Mesodermal cell (in vitro differentiated cells): ENCODE data around the gene C9orf72.

ENCODE experiments used
- H3K27ac ChIP-seq: 2 replicates; pipeline ENCODE4 v1.7.0; 2013; ENCODE audit warnings: mild to moderate bottlenecking, low read depth, low read length, moderate library complexity; ENCODE audit not compliant: severe bottlenecking
- H3K36me3 ChIP-seq: 2 replicates; pipeline ENCODE4 v1.7.1; 2013; ENCODE audit warnings: mild to moderate bottlenecking, low read length, moderate library complexity; ENCODE audit not compliant: control insufficient read depth, insufficient read depth
- H3K4me1 ChIP-seq: one replicate; pipeline ENCODE4 v1.7.1; 2013; ENCODE audit warnings: mild to moderate bottlenecking, low read length; ENCODE audit not compliant: insufficient read depth, control insufficient read depth, poor library complexity, severe bottlenecking
- H3K4me3 ChIP-seq: 2 replicates; pipeline ENCODE4 v1.7.0; 2013; ENCODE audit warnings: low read length, control low read depth, mild to moderate bottlenecking; ENCODE audit not compliant: insufficient read depth, poor library complexity, severe bottlenecking; ENCODE audit errors: extremely low read depth
- H3K9me3 ChIP-seq: 2 replicates; pipeline ENCODE4 v1.7.1; 2013; ENCODE audit warnings: mild to moderate bottlenecking, low read length, moderate library complexity; ENCODE audit not compliant: control insufficient read depth
- WGBS, 2 experiments: methylation state at CpG; one replicate each; pipeline ENCODE4 v1.1.5; 2013; ENCODE audit warnings: missing lambda C conversion rate in 2 of 2; ENCODE audit not compliant: insufficient coverage in 2 of 2; 5-methylcytosine and 5-hydroxymethylcytosine counted together

Gene C9orf72

DNA sequence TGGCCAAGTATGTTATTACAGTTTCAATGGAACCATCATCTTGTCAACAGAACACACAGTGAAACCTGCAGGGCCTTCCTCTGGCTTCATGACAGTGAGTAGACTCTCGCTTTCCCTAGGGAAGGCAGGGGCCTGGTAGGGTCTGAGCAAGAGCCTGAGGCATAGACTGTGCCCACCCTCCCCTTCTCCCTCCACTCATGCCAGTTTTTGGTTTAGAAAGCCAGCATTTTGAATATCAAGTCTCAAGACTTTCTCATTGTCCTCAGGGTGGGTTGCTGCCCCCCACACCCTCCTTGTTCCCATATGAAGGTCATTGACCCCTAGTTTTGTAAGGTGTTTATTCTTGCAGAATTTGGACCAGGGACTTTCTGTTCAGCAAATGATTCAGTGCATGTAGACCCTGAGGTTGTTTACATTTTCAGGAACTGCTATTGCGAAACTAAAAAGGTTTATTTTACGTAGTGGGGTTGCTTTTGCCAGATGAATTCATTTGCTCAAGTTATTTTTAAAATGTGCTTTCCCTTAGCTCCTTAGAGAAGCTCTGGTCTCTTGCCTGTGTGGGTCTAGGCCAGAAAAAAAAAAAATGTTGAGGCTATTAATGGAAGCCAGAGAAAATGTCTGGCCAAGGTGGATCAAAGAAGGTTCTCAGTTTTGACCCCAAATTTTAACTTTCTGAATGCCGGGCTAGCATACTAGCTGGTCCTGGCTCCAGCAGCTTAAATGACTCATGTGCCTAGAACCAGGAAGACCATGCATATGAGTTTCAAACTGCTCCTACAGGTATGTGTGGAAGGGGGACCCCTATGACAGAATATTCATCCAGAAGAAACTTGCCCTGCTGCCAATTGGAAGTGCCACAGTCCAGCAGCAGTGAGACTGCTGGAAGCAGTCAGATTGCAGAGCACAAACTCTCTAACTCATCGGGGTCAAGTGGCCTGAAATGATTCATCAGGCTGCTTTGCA, 33.5 kb downstream of the C9orf72 start:
- WGBS, 2 experiments = 94 to 100% methylated on average over 3 of the region's 5 CpGs
- Histone ChIP-seq H3K4me1 (peaks cover 7% of the 10 kb centered on the region), H3K27ac (no peak overlapping the region), H3K36me3 (no peaks in the 10 kb centered on the region), H3K9me3 (no peaks in the 10 kb centered on the region), H3K4me3 (no peak overlapping the region)

DNA sequence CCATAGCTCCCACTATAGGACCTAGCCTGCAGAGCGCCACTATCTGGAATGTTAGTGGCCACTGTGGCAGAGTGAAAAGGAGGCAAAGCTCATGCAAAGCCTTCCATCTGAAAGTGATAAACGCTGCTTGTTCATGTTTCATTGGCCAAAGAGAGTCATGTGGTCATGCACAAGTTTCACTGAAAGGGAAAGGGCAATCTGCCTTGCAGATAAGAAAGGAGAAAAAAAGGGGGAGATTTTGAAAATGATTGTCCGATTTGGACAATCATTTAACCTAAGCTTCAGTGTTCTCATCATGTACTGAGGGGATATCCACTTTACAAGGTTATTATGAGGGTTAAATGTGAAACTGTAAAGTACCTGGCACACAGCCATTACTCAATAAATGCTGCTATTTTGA, 34.6 kb downstream of the C9orf72 start:
- 84 to 87% methylated on average over 2 of the region's 3 CpGs for WGBS, 2 experiments
- H3K36me3 ChIP-seq = no peaks in the 10 kb centered on the region

DNA sequence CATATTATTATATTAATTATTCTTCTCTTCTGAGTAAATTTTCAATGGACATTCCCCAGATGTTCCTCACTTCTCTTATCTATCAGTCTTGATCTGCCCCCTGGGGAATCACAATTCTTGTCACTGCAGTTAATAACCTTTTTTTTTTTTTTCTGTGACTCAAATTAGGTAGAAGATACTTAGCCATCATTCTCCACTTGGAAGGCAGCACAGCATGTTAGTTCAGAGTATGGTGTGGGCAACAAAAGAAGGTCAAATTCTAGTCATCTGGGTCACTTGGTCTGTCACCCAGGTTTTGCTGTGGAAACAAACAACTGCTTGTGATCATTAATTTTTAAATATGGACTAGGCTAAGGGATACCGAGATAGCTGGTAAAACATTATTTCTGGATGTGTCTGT, 35.5 kb downstream of the C9orf72 start:
- WGBS, 2 experiments = 100% methylated on average over 1 of the region's 1 CpG; no CpG with 5 or more reads in 1 of the 2 experiments
- no peak overlapping the region for H3K27ac ChIP-seq
- H3K9me3 ChIP-seq = no peaks in the 10 kb centered on the region
- H3K4me3 ChIP-seq = no peak overlapping the region
- no peaks in the 10 kb centered on the region for H3K36me3 ChIP-seq
- peaks cover 7% of the 10 kb centered on the region for H3K4me1 ChIP-seq

More for the DNA sequence above, 34.6 kb downstream of the C9orf72 start:
- H3K9me3 ChIP-seq = no peaks in the 10 kb centered on the region
- H3K4me1 ChIP-seq = peaks cover 7% of the 10 kb centered on the region
- H3K4me3 ChIP-seq = no peak overlapping the region
- no peak overlapping the region for H3K27ac ChIP-seq

DNA sequence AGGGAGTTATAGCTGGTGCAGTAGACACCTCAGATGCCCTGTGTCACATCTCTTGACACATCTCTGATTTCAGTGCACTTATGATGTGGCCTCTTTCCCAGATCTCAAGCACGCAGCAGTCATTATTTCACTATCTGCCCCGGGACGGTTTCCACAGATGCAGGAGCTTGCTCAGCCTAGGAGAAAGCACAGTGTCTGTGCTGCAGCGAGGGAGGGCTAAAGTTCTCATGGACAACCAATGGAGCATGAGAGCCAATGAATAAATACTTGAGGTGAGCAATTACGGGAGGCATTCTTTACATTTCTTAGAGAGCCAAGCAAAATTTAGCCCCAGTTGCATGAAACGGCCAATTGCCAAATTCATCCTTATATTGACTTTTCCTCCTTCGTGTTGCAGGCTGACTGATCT, 36.2 kb downstream of the C9orf72 start:
- no peak overlapping the region for H3K4me3 ChIP-seq
- H3K9me3 ChIP-seq = no peaks in the 10 kb centered on the region
- H3K27ac ChIP-seq = no peak overlapping the region
- H3K4me1 ChIP-seq = peaks cover 7% of the 10 kb centered on the region
- 94 to 95% methylated on average over 6 to 7 of the region's 7 CpGs for WGBS, 2 experiments
- H3K36me3 ChIP-seq = no peaks in the 10 kb centered on the region

DNA sequence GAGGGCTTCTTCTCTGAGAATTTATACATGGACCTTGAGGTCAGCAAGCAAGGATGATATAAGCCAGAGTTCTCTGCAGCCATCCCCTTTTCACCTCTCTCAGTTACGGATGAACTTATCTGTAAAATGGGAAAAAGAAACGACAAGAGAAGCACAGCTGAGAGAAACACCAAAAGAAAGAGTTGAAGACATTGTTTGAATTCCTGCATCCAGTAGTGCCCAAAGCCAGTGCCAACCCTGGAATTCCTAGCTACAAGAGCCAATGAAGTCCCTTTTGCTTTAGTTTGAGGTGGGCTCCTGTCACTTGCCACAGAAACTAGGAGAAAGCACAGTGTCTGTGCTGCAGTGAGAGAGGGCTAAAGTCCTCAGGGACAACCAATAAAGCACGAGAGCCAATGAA, 37.1 kb downstream of the C9orf72 start:
- H3K4me3 ChIP-seq = no peak overlapping the region
- H3K36me3 ChIP-seq = no peaks in the 10 kb centered on the region
- H3K4me1 ChIP-seq = peaks cover 7% of the 10 kb centered on the region
- WGBS, 2 experiments = 56 to 80% methylated on average over 1 to 2 of the region's 3 CpGs
- no peaks in the 10 kb centered on the region for H3K9me3 ChIP-seq
- H3K27ac ChIP-seq = no peak overlapping the region

DNA sequence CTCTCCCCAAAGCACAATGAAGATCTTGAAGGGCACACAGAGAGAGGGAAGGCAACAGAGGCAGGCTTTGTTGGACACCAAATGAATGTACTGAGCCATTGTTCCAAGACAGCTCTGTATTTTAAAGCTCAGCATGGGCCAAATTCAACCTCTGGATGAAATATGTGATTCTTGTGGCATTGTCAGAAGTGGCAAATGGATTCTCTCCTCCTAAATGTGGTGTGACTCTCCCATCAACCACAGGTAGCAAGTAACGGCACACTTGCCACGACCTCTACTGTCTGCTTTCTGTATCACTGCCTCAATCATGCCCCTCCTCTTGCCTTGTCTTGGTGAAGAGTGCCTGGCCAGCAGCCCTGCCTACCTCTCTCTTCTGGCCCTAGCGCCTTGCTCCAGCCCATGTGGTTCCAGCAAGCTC, 37.6 kb downstream of the C9orf72 start:
- H3K4me3 ChIP-seq = no peak overlapping the region
- 28 to 51% methylated on average over 3 of the region's 3 CpGs for WGBS, 2 experiments
- no peak overlapping the region for H3K27ac ChIP-seq
- H3K9me3 ChIP-seq = no peaks in the 10 kb centered on the region
- no peaks in the 10 kb centered on the region for H3K36me3 ChIP-seq
- peaks cover 7% of the 10 kb centered on the region for H3K4me1 ChIP-seq

DNA sequence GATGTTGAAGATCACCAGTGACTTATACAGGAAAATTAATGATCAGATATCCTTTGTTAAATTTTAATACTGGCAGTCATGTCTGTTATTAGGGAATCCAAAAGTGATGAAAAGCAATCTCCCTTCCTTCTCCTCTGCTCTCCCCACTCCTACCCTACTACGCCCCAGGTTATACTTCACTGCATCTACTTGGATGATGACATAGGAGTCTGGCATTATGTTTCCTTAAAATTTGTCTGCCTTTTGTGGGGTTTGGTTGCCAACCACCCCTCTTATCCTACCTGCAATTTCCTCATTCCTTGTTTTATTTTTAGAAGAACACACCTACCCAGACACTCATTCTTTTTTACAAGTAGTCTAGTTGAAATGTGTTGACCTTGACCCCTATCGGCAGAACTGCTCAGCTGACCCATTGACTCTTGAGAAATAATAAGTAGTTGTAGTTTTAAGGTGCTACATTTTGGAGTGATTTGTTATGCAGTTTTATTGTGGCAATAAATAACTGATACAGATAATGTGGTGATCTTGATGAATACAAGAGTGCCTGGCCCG, 38.5 kb downstream of the C9orf72 start:
- Histone ChIP-seq H3K27ac (no peak overlapping the region), H3K36me3 (no peaks in the 10 kb centered on the region), H3K9me3 (no peaks in the 10 kb centered on the region), H3K4me3 (no peak overlapping the region), H3K4me1 (peaks cover under 1% of the 10 kb centered on the region)
- 100% methylated on average over 1 of the region's 3 CpGs; no CpG with 5 or more reads in 1 of the 2 experiments for WGBS, 2 experiments

DNA sequence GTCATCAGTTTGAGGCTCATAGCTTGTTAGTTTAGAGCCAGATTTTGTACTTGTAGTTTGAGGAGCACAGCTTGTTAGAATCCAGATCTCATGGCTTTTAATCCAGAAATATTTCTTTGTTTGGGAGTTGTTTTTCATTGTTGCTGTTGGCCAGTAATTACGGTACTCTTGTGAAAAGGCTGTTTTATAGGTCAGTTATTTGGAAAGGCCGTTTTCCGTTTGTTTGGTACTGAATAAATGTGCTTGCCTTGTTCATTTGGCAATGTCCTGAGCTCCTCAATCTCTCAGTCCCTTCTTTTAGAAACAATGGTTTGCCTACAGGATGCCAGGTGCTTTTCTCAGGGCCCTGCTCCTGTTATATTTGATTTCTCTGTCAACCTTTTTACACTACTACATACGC, 39.1 kb downstream of the C9orf72 start:
- 80 to 100% methylated on average over 1 of the region's 4 CpGs for WGBS, 2 experiments
- H3K4me1 ChIP-seq = no peaks in the 10 kb centered on the region
- no peaks in the 10 kb centered on the region for H3K9me3 ChIP-seq
- H3K27ac ChIP-seq = no peak overlapping the region
- no peaks in the 10 kb centered on the region for H3K36me3 ChIP-seq
- H3K4me3 ChIP-seq = no peak overlapping the region

DNA sequence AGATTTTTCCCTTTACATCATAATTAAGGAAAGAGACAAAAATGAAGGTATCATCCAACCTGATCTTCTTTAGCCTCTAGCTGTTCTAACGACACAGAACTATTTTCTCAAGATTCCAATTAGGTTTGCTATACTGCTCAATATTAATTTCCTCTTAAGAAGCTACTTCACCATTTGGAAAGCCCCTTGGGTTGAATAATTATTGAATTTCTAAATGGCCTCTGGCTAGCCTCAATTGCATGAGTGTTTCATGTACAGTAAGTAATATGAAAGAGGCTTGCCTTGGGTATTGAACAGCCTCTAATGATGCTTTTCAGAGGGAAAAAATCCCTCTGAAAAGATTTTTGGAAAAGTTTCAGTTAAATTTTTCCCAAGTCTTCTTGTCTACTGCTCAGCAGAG, 40.0 kb downstream of the C9orf72 start:
- no peak overlapping the region for H3K4me3 ChIP-seq
- H3K36me3 ChIP-seq = no peaks in the 10 kb centered on the region
- WGBS, 2 experiments = 83% methylated on average over 1 of the region's 1 CpG; no CpG with 5 or more reads in 1 of the 2 experiments
- H3K9me3 ChIP-seq = no peaks in the 10 kb centered on the region
- no peak overlapping the region for H3K27ac ChIP-seq
- H3K4me1 ChIP-seq = peaks cover 2% of the 10 kb centered on the region

DNA sequence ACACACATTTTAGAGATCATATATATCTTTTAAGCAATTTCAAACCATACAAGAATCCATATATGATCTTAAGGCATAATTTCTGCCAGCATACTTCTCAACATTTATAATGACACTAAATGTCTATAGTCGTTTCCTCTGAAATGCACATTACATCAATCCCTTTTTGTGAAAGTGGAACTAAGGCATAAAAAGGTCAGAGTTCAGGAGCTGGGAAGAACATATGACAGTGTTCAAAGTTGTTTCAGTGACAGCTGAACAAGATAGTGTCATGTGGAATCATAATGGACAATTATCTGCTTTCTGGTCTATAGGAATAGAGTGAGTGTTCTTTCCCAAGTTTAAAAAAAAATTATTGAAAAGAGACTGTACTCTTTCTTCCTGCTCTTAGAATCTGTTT, 41.2 kb downstream of the C9orf72 start:
- peaks cover 2% of the 10 kb centered on the region for H3K4me1 ChIP-seq
- WGBS, 2 experiments = no CpG with 5 or more reads among the region's 1 CpG

More for the DNA sequence above, 41.2 kb downstream of the C9orf72 start:
- Histone ChIP-seq H3K36me3 (no peaks in the 10 kb centered on the region), H3K4me3 (no peak overlapping the region), H3K27ac (no peak overlapping the region), H3K9me3 (no peaks in the 10 kb centered on the region)
